SH-SY5Y (cell line): ENCODE data around the gene SMIM14.

Source experiments
- GATA2 ChIP-seq: IDR thresholded peaks from 2 replicates; pipeline ENCODE4 v1.6.1; 2011; ENCODE audit warnings: mild to moderate bottlenecking, low read depth, low read length
- GATA3 ChIP-seq: IDR thresholded peaks from 2 replicates; pipeline ENCODE4 v1.6.1; 2011; ENCODE audit warnings: low read depth, mild to moderate bottlenecking, low read length, moderate library complexity

DNA sequence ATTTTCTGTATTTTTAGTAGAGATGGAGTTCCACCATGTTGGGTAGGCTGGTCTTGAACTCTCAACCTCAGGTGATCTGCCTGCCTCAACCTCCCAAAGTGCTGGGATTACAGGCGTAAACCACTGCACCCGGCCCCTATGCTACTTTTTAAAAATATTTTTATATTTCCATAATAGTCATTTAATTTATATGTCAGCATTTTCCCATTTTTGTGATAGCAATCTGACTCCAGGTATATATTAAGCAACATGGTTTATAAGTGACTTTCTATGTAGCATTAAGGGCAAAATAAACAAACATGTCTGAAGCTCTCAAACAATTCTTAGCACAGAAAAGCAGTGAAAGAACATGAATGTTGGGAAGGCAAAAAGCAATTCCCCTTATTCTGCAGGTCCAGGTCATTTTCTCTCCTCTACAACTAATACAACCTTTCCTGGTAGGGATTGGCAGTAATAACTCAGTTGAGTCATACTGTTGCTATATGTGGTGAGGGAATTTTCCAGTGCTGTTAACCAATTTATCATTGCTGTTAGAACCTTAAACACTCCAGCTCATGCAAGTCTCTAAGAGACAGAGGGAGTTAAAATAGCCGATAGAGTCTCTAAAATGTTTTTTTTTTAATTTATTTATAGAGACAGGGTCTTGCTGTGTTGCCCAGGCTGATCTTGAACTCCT lies 24.0 kb downstream of the SMIM14 start:
- no peak for TF ChIP-seq GATA2
- no peak for TF ChIP-seq GATA3
